DMS 273 (cell line): ENCODE data around the gene CAMP.

Source experiments
- DNase-seq: peaks from one replicate; lab custom pipeline; 2025; ENCODE audit not compliant: unreplicated experiment; lab: John Stamatoyannopoulos, UW

Gene CAMP

DNA sequence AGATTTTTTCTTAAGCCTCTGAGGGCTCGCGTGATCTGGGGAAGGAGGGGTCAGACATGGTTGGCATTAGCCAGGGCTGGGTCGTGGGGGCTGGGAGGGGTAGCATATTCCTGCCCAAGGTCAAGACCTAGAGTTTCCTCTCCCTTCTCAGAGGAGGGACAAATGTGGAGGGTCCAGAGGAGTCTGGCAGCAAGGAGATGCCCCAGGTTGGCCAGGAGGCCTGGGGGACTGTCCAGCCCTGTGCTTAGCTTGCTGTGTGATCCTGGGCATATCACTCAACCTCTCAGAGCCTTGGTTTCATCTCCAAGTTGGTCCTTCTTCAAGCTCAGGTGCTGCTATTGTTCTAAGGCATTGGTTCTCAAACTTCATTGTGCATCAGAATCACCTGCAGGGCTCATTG lies 9.1 kb upstream of the CAMP start:
- DNase-seq = no peak

DNA sequence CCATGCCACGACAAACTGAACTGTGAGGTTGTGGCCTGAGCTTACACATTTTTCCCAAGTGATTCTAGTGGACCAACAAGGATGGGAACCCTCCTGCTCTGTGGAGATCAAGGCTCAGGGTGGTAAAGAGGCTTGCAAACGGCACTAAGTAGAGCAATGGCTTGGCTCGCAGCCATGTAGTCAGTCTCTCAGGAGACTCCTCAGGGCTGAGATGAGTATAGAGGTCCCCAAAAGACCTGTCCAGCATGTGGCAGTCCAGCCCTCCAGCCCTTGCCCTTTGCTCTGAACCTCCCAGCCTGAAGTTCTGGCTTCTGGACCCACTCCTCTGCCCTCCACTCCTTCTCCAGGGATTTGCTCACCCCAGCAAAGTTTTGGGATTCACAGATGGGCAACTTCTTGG lies 8.3 kb upstream of the CAMP start:
- no peak for DNase-seq

DNA sequence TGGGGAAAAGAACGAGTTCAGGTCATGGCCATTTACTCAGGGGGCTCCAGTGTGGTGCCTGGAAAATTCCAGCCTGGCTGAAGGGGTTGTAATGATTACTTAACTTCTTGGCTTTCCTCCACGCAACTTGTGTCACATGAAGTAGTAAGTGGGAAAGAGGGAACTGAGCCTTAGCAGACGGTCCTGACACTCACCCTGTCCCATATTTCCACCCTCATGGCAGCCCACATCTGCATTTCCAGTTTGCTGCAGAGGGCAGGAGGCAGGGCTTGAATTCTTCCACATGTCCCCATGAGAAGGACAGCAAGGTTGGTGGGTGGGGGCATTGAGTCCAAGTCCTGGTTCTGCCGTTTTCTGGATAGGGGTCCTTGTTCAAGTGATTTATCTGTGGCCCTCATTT lies 7.8 kb upstream of the CAMP start:
- DNase-seq = peak; percentile 12

DNA sequence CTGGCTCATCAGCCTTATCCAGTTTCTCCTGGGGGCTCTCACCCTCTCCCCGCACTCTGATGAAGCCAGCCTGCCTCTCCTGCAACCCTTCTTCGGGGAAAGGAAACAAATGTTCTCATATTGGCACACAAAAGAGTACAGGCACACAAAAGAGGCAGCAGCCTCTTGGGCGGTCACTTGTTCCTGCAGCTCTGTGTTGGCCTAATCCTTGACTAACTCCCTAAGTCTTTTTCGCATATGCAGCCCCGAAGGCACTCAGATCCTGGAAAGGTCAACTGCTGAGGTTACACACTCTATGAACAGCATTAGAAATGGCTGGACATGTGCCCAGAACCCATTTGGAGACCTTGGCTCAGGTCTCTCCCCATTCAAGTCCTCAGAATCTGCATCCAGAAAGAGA lies 7.4 kb upstream of the CAMP start:
- DNase-seq = no peak

DNA sequence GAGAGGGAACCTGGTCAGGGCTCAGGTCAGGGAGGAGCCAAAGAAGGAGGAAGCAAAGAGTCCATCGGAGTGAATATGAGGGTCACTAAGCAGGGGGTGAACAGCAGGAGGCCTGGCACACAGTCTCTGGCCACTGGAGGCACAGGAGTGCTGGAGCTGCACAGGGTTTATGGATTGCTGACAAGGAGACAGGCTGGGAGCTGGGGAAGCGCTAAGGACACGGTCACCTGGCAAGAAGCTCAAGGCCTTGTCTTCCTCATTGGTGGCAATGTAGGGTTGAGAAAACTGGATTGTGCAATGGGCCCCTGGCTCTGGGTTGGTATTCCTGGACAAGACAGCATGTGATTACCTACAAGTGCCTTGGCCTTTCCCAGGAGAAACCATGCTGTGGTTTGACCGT lies 5.8 kb upstream of the CAMP start:
- DNase-seq = no peak

DNA sequence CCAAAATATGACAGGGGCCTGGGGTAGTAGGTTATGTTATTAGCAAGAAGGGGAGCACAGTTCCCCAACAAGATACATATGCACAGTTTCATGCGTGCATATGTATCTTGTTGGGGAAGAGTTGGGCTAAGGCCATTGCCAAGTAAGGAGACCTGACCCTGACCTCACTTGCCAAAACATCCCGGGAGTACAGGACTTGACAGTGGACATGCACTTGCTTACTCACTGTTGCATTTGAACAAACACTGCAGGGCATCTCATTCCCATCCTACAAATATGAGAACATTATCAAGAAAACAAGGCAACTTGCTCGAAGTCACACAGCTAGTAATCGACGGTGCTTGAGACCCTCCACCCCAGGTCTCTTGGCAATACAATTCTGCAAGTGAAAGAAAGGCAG lies 4.8 kb upstream of the CAMP start:
- DNase-seq = no peak

DNA sequence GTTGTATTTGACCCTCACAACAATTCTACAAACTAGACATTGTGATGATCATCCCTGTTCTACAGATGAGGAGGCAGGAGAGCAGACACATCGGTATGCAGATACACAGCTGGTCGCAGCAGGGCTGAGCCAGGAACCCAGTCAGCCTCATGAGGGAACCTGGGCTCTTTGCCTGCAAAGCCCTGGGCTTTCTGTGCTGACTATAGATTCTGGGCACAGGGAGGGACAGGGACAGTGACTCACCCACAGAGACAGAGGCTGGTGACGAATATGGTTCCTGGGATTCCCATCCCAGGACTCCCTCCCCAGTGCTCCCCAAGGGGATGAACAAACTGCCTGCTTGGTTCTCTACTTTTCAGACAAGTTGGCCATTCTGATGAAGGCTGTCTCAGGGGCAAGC lies 3.8 kb upstream of the CAMP start:
- DNase-seq = no peak

DNA sequence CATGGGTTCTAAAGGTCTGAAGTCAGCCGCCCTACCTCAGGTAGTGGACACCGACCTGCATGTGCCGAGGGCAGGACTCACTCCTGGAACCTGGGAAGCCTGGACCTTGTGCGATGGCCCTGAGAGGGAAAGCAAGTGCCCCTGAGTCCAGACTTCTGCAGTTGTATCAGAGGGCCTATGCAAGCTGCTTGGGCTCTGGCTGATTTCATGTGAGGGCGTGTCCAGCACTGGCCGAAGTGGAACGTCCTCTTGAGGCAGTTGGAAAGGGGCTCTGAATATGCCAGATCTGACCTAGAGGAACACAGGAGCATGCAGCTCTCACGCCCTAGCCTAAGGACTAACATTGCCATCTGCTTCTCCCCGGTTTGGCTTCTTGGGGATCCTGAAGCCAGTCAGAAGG lies 2.5 kb upstream of the CAMP start:
- no peak for DNase-seq

DNA sequence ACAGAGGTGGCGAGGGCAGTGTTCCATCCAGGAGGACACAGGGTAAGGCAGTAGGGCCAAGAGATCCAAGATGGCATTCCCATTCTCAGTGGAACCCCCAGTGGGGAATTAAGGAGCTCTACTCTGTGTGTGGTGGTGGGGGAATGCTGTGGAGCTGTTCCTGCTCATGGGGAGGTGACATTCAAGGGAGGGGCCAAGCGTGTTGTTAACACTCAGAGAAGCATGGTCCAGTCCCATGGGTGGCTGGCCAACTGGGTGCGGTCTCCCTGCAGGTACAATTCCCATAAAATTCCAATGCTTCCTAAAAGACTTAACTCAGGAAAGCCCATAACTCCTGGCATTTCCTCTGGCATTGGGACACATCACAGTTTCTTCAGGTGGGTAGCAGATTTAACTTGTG lies 2.3 kb downstream of the CAMP start:
- DNase-seq = no peak

DNA sequence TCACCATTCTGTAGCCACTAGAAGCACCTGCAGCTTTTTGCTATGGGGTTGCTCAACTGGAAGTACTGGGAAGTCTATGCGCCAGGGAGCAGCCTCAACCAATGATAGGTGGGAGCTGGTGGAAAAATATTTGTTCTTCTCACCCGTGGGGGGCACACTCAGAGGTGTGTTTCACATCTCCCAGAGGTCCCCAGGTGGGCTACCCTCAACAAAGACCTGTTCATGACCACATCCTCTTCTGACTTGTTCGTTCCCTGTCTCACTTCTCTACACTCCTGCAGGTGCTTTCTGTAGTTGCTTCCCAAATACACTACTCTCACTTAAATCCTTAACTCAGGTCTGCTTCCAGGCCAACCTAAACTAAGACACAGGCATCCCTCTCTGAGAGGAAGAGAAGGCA lies 3.6 kb downstream of the CAMP start:
- DNase-seq = no peak

DNA sequence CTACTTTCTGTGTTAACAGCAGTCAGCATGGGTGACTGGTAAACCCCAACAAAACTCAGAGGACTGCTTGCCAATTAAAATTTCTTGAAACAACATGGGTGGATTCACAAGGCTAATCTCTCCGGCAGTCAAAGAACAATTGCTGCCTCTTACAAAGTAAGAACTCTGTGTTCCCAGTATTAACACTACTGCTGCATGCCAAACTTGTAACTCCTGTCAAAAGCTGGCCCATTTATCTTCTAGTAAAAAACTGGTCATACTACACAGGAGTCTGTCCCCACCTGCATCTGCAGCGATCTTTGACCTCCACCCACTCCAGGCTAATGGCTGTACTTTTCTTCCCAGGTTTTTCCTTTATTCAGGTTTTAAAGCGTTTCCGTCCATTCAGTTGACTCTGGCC lies 8.9 kb downstream of the CAMP start:
- no peak for DNase-seq

DNA sequence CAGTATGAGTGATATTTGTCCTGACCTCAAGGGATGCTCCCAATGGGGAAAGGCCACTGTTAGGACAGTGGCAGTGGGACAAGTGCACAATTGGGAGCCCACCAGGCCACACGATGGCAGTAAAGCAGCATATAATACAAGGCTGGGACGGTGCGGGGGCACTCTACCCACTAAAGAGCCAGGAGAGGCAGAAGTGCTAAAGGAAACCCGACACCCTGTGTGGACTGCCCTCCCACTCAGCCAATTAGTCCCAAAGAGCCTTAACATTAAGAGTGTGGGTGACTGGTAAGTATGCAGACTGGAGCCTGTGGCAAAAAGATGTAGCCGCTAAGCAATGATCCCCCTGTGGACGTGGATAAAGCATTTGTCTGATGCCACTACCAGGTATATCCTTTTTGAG lies 9.4 kb downstream of the CAMP start:
- DNase-seq = peak; percentile 89

DNA sequence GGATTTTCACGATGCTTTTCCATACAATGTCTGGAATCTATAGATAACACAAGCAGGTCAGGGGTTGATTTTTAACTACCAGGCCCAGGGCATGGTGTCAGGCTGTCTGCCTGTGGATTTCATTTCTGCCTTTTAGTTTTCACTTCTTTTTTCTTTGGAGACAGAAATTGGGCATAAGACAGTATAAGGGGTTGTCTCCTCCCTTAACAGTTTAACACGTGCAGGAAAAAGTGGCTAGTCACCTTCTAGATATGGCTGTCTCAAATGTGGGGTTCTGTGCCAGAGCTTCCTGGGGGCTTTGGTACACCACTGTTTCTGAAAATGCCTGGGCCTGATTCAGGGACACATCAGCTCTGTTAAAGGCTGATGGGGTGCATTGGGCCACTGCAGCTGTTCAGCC lies 10.2 kb downstream of the CAMP start:
- no peak for DNase-seq

DNA sequence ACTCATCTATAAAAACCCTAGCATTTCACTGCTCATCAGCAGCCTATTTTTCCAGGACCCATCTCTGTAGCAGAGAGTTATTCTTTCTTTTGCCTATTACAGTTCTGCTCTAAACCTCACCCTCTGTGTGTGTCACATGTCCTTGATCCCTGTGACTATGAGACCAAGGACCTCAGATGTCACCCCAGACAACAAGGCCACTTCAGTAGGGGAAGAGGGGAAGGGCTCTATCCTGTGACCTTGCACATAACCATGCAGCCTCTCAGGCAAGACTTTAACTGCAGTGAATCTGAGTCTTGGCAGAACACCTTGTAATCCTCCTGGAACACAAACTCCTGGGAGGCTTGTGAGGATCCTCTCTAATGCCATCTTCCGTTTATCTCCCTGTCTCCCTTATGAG lies 13.2 kb downstream of the CAMP start:
- no peak for DNase-seq

DNA sequence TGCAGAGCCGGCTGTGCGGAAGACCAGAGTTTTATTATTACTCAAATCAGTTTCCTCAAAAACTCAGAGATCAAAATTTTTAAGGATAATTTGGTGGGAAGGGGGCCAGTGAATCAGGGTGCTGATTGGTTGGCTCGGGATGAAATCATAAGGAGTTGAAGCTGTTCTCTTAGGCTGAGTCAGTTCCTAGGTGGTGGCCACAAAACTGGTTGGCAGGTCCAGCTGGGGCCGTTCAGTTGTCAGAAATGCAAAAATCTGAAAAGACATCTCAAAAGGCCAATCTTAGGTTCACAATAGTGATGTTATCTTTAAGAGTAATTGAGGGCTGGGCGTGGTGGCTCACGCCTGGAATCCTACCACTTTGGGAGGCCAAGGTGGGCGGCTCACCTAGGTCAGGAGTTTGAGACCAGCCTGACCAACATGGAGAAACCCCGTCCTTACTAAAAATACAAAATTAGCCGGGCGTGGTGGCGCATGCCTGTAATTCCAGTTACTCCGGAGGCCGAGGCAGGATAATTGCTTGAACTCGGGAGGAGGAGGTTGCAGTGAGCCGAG lies 15.3 kb downstream of the CAMP start:
- no peak for DNase-seq

DNA sequence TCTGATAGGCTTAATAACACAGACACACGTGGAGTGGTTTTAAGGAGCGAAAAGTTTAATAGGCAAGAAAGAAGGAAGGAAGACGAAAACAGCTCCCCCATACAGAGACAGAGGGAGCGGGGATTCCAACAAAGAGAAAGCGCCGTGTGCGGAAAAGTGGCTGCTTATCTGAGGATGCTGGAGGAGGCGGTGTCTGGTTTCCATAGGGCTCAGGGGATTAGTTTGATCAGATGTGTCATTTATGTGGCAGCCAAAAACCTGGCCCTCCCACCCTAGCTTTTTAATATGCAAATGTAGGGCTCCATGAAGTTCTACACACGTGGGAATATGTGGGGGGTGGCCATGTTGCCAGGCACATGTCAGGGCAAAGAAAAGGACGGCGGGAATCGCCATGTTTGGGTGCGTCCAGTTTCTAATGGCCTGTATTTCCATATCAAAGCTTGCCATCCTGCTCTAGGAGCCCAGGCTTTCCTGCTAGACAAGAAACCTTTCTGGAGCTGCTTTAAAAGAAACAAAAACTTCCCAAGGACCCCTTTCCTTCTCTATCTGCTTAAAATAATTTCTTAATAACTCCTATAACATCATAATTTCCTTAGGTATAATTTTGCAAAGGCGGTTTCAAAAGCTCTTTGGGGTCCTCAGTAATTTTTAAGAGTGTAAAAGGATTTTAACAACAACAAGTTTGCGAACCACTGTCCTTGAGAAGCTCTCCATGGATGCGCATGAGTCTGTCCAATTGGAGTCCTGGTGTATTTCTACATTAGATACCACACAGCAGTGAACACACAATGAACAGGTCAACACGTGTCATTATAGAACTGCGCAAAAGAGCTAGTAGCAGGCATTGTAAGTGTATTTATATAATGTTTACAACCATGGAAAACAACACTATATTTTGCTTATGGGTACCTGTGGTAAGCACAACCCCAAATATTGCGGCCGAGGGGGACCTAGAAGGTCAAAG lies 17.0 kb downstream of the CAMP start:
- peak; percentile 95 for DNase-seq

DNA sequence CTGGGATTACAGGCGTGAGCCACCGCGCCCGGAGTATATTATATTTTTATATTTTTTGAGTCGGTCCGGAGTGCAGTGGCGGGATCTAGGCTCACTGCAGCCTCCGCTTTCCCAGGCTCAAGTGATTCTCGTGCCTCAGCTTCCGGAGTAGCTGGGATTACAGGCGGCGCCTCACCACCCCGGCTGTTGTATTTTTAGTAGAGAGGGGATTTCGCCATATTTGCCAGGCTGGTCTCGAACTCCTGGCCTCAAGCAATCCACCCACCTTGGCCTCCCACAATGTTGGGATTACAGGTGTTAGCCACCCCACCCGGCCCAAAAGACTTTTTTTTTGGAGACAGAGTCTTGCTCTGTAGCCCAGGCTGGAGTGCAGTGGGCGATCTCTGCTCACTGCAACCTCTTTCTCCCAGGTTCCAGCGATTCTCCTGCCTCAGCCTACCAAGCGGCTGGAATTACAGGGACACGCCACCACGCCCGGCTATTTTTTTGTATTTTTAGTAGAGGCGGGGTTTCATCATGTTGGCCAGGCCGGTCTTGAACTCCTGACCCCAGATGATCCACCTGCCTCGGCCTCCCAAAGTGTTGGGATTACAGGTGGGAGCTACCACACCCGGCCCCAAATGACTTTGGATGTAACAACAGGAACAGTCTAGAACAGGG lies 18.6 kb downstream of the CAMP start:
- no peak for DNase-seq

DNA sequence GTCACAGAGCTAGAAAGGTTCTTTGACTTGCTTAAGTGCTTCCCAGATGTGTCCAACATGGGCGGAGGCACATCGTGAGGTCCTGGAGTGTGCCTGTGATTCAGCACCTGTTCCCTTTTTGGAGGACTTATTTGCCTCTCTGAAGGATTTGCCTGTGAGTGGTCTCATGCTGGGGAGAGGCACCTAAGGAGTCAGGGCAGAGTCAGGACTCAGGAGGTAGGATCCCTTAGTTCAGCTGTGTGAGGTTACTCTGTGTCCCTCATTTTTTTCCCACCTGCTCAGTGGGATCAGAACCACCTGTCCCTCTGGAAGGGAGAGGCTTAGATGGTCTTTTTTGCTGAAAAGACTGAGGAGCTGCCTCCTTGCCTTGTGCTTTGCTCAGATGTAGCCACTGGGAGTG lies 20.6 kb downstream of the CAMP start:
- no peak for DNase-seq

DNA sequence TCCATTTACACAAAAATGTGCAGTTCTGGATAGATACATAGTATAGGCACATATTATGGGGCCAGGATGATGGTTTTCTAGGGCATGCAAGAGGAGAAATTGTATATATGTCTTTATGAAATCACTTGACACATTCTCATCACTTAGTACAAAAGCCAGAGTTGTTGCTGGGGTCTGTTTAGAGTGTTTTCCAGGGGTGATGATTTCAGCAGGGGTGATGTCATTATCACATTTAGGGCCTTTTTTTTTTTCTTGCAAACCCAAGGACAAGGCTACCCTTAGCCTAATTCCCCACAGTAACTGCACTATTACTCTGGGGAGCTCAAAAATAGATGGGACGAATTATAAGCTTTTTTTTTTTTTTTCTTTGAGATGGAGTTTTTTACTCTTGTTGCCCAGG lies 21.2 kb downstream of the CAMP start:
- DNase-seq = no peak

DNA sequence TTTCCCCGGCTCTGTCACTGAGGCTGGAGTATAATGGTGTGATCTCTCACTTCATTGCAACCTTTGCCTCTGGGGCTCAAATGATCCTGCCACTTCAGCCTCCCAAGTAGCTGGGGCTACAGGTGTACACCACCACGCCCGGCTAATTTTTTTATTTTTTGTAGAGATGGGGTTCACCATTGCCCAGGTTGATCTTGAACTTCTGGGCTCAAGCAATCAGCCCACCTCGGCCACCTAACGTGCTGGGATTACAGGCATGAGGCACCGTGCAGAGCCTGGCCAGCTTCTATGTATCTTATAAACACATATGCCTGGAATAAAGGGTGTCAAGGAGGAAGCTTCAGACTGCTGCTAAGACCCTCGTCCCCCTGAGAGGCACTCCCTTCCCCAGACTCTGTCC lies 21.8 kb downstream of the CAMP start:
- DNase-seq = no peak

DNA sequence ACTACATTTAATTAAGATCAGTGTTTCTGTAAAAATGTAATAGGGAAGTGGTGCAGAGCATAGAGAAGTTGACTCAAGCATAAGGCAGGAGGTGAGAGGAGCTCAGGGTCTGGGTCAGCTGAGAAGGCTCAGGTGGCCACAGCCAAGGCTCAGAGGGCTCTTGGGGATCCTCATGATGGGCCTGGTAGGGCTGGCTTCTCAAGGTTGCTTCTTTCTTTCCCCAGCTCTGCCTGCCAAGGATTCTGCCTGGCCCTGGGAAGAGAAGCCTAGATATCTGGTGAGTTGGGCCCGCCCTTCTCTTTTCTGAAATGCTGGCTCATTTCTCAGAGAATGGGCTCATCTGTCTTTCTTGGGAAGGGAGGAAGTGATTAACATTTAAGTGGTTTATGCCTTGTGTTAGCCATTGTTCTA lies 24.1 kb downstream of the CAMP start:
- no peak for DNase-seq

DNA sequence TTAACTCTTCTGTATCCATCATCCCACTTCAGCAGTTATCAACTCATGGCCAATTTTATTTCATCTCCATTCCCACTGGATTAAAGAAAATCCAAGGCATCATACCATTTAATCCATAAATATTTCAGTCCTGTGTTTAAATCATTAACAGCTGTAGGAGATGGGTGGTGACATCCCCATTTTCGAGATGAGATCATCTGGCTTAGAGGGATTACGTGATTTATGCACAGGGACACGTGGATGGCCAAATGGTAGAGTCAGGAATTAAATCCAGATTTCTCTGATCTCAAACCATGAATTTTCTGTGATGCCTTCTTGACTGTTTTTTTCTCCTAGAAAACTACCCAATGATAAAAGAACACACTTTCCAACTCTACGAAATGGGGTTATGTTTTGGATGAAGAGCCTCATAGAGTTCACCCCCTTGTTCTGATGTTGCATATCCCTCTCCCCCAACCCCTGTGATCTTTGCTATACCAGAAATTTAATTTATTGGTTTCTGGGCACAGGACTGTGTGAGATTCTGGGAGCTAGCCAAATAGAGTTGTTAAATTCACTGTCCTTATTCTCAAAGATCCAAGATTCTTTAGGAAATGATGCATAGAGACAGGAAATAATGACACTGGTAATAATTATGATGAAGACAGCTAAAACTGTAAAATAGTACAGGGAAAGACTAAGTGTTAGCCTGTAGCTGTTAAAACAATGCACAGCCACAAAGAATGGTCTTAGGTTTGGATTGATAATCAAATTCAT lies 25.0 kb downstream of the CAMP start:
- DNase-seq = no peak
